H1 (cell line): Measurements from ENCODE around the gene SMYD3. TPM values are rescaled to one million over a fixed set of nuclear protein-coding genes. Genes with fewer than 3 reads are reported as not detected.

Source experiments
- CHD7 ChIP-seq: fragments of 300-600 bp; sonication (generic); IDR thresholded peaks from 2 replicates; pipeline ENCODE4 v1.7.1; 2012; ENCODE audit warnings: low read length, moderate library complexity, mild to moderate bottlenecking, inconsistent platforms; ENCODE audit not compliant: insufficient replicate concordance
- polyA plus RNA-seq, 7 experiments: library from polyadenylated mRNA; depleted of rRNA in 3 of 7; stranded (reverse) in 5 of 7; unstranded in 2 of 7; fragments of >200 nt in 5 of 7; fragments of 200-250 nt in 2 of 7; gene quantifications; 1 replicate in 5 of 7; 2 replicates in 1 of 7; 4 replicates in 1 of 7; pipeline versions ENCODE4 v1.2.1 to v1.2.3, GENCODE V29; 2011 to 2013; ENCODE audit warnings: missing spikeins in 2 of 7, mixed read lengths in 2 of 7
- total RNA-seq: library from RNA; stranded (reverse); fragmentation: NEBNext Ultra II Directional; extraction: Animal tissue kit (Norgen Biotek cat#: 25700); gene quantifications from 2 replicates; pipeline ENCODE4 v1.2.1, GENCODE V29; 2021

Gene SMYD3
- total and polyA plus RNA-seq, 2 of the 8 experiments (the other 6 are each of a cell fraction or from before 2014, with no cell fraction given): 17.3 to 25.4 TPM

GRCh38 chr1:245771511-245772281, 735.4 kb downstream of the SMYD3 start (continued):
- no peak for TF ChIP-seq CHD7
